K562 (cell line): Measurements from ENCODE around the gene BNIPL. TPM values are rescaled to one million over a fixed set of nuclear protein-coding genes. Genes with fewer than 3 reads are reported as not detected.

ENCODE experiments used
- BRCA1 ChIP-seq, 2 experiments: fragments of 450-650 bp in 1 of 2; sonication (generic) in 1 of 2; formaldehyde crosslinking in 1 of 2; IDR thresholded peaks; 2 replicates each; pipeline versions ENCODE4 v1.5.0 to v1.6.1; 2017 to 2020; ENCODE audit warnings: mild to moderate bottlenecking in 1 of 2, missing genetic modification reagents in 1 of 2
- CEBPG ChIP-seq, 3 experiments: fragments of 200-800 bp in 1 of 3; sonication (Bioruptor generic) in 1 of 3; sonication (generic) in 1 of 3; formaldehyde crosslinking in 1 of 3; IDR thresholded peaks in 2 of 3; conservative IDR thresholded peaks in 1 of 3; 2 replicates each; pipeline versions ENCODE4 v1.6.1 to v1.8.0; 2016 to 2022; ENCODE audit warnings: missing compliant biosample characterization in 2 of 3, missing genetic modification characterization in 2 of 3, mild to moderate bottlenecking in 1 of 3, missing genetic modification reagents in 1 of 3
- CREB3L1 ChIP-seq: fragments of 450-650 bp; IDR thresholded peaks from 2 replicates; pipeline ENCODE4 v1.6.1; 2014; ENCODE audit warnings: low read depth, mild to moderate bottlenecking, moderate library complexity, borderline replicate concordance
- CXXC5 ChIP-seq: fragments of 250-450 bp; sonication (Bioruptor Pico); IDR thresholded peaks from 2 replicates; pipeline ENCODE4 v1.8.0; 2022; ENCODE audit warnings: inconsistent platforms, mild to moderate bottlenecking, moderate library complexity
- FOXA3 ChIP-seq, 2 experiments: fragments of 450-650 bp in 1 of 2; sonication (generic) in 1 of 2; formaldehyde crosslinking; IDR thresholded peaks in 1 of 2; conservative IDR thresholded peaks in 1 of 2; 2 replicates each; pipeline versions ENCODE4 v1.4.0 to v1.8.0; 2020 to 2022; ENCODE audit warnings: mild to moderate bottlenecking in 2 of 2, missing genetic modification reagents in 1 of 2
- FOXO4 ChIP-seq: fragments of 450-650 bp; formaldehyde crosslinking; IDR thresholded peaks from 2 replicates; pipeline ENCODE4 v1.4.0; 2020; ENCODE audit warnings: mild to moderate bottlenecking, moderate library complexity
- HNRNPLL ChIP-seq: fragments of 200-400 bp; formaldehyde crosslinking; IDR thresholded peaks from 2 replicates; pipeline ENCODE4 v1.6.1; 2017; ENCODE audit warnings: low read length, low read depth, mild to moderate bottlenecking; ENCODE audit not compliant: poor library complexity, severe bottlenecking
- ILK ChIP-seq: fragments of 450-650 bp; IDR thresholded peaks from 2 replicates; pipeline ENCODE4 v1.6.1; 2016; ENCODE audit warnings: missing genetic modification characterization, low read depth, mild to moderate bottlenecking, missing compliant biosample characterization, moderate library complexity, borderline replicate concordance
- KLF1 ChIP-seq: fragments of 450-650 bp; IDR thresholded peaks from 2 replicates; pipeline ENCODE4 v1.6.1; 2016; ENCODE audit warnings: missing genetic modification characterization, missing compliant biosample characterization
- KLF13 ChIP-seq: fragments of 450-650 bp; IDR thresholded peaks from 2 replicates; pipeline ENCODE4 v1.6.1; 2016; ENCODE audit warnings: missing genetic modification characterization, low read depth, mild to moderate bottlenecking, missing compliant biosample characterization, moderate library complexity, borderline replicate concordance
- PCBP2 ChIP-seq: fragments of 200-400 bp; formaldehyde crosslinking; IDR thresholded peaks from 2 replicates; pipeline ENCODE4 v1.6.1; 2018; ENCODE audit warnings: low read length, low read depth, mild to moderate bottlenecking, moderate library complexity; ENCODE audit not compliant: poor library complexity, severe bottlenecking
- PTRF ChIP-seq: fragments of 450-650 bp; IDR thresholded peaks from 2 replicates; pipeline ENCODE4 v1.6.1; 2016; ENCODE audit warnings: mild to moderate bottlenecking, missing genetic modification characterization, missing compliant biosample characterization
- SMAD1 ChIP-seq: fragments of 150-350 bp; IDR thresholded peaks from 2 replicates; pipeline ENCODE4 v1.6.1; 2014; ENCODE audit warnings: low read length, low read depth; ENCODE audit not compliant: partially characterized antibody
- SNIP1 ChIP-seq: fragments of 450-650 bp; IDR thresholded peaks from 2 replicates; pipeline ENCODE4 v1.7.1; 2017; ENCODE audit warnings: low read depth, mild to moderate bottlenecking
- TAF9B ChIP-seq: fragments of 450-650 bp; IDR thresholded peaks from 2 replicates; pipeline ENCODE4 v1.6.1; 2018; ENCODE audit warnings: mild to moderate bottlenecking; ENCODE audit not compliant: partially characterized antibody
- XRCC4 ChIP-seq: IDR thresholded peaks from one replicate; pipeline ENCODE4 v1.6.1; 2011; ENCODE audit not compliant: insufficient read depth, insufficient read length; ENCODE audit errors: extremely low read depth
- ZBTB2 ChIP-seq: fragments of 450-650 bp; IDR thresholded peaks from 2 replicates; pipeline ENCODE4 v1.6.1; 2016; ENCODE audit warnings: antibody characterized with exemption
- ZNF324 ChIP-seq: fragments of 250-450 bp; sonication (Bioruptor Pico); IDR thresholded peaks from 2 replicates; pipeline ENCODE4 v1.4.0; 2020; ENCODE audit warnings: mild to moderate bottlenecking
- ZNF75A ChIP-seq: fragments of 450-650 bp; formaldehyde crosslinking; IDR thresholded peaks from 2 replicates; pipeline ENCODE4 v1.4.0; 2020; ENCODE audit warnings: mild to moderate bottlenecking
- polyA plus RNA-seq, 8 experiments: library from polyadenylated mRNA; depleted of rRNA in 4 of 8; stranded (reverse) in 5 of 8; unstranded in 3 of 8; fragments of >200 nt; fragmentation: Nextera tagmentation in 2 of 8; fragmentation: Illumina TruSeq in 1 of 8; extraction: Ambion mirVana in 2 of 8; extraction: Trizol in 1 of 8; gene quantifications; 2 replicates each; pipeline versions ENCODE4 v1.2.1 to v1.2.3, GENCODE V29; 2011 to 2014; ENCODE audit warnings: inconsistent platforms in 1 of 8, missing spikeins in 1 of 8
- total RNA-seq, 7 experiments: library from RNA; depleted of rRNA in 6 of 7; stranded (reverse); fragments of >200 nt in 6 of 7; fragmentation: Illumina TruSeq in 2 of 7; extraction: Trizol in 2 of 7; gene quantifications; 2 replicates each; pipeline versions ENCODE4 v1.2.1 to v1.2.3, GENCODE V29; 2011 to 2021; ENCODE audit warnings: low replicate concordance in 1 of 7
- TF ChIP-seq, protein P1 (sequence below): conservative IDR thresholded peaks from 2 replicates; pipeline ENCODE4 v1.6.1; 2011; ENCODE audit warnings: low read depth, mild to moderate bottlenecking, low read length; ENCODE audit not compliant: control insufficient read depth

Gene BNIPL
- total and polyA plus RNA-seq, 9 of the 15 experiments (the other 6 are each of a cell fraction or from before 2014, with no cell fraction given): 0.08 to 1.4 (median 0.68) TPM

DNA sequence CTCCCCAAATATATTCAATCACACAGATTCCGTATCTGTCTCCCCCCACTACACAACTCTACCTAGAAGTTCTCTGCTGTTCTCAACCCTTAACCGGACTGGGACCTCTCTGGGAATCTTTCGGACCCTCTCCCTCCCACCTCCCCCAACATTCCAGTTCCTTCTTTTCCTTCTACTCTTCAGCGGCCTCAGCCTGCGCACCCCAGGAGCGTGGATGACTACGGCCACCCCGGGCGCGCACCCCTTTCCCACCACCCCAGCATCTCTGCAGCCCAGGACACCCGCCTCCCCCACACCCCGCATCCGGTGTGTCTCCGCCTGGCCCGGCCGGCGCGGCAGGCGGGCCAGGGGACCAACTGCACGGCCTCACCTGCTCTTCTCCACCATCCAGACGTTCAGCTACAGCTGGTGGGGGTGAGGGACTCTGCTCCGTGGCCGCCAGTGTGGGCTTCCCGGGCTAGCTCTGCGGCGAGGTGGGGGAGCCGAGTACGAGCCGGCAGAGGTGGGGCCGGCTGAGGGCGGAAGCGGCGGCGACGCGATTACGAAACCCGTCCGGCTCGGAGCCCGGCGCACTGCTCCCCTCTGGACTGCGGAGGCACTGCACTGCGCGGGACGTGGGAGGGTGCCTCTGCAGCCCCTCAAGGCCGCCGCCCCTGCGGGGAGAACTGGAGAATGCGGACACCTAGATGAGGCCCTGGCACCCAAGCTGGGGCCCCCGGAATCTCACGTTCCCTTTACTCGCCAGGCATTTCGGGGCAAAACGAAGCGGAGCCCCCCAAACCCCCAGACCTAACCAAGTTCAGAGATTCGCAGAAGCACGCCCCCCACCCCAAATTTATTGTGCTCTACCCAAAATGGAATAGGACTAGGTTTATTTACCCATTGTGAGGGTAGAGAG lies 23.0 kb downstream of the BNIPL start, which contains the start of gene CDC42SE1 (continued):
- TF ChIP-seq CREB3L1 (peak; percentile 49; the same call in 1 of the 2 replicates), TAF9B (peak; percentile 83), CXXC5 (CRISPR knock-in tag) (peak; percentile 91), FOXO4 (CRISPR knock-in tag) (no peak), SMAD1 (peak; percentile 63), HNRNPLL (peak; percentile 51), CEBPG (CRISPR knock-in tag; IDR thresholded peaks at IDR 0.05) (peak; percentile 97), CEBPG (tag; conservative IDR thresholded peaks at IDR 0.05 in 1 of 2, IDR thresholded peaks at IDR 0.05 in 1 of 2) (peak; percentile 94 to 98), ILK (no peak), FOXA3 (CRISPR knock-in tag; conservative IDR thresholded peaks at IDR 0.05 in 1 of 2, IDR thresholded peaks at IDR 0.05 in 1 of 2) (no peak), ZBTB2 (peak; percentile 21; the same call in 1 of the 2 replicates), ZNF324 (CRISPR knock-in tag) (no peak), BRCA1 (IDR thresholded peaks at IDR 0.05) (no peak), BRCA1 (CRISPR knock-in tag; IDR thresholded peaks at IDR 0.05) (no peak), KLF13 (peak; percentile 31; the same call in 1 of the 2 replicates), XRCC4 (no peak), KLF1 (tag) (peak; percentile 63; the same call in 1 of the 2 replicates), PCBP2 (no peak), PTRF (tag) (no peak), ZNF75A (CRISPR knock-in tag) (no peak), SNIP1 (no peak; the same call in 1 of the 2 replicates)
- TF ChIP-seq, protein P1, sequence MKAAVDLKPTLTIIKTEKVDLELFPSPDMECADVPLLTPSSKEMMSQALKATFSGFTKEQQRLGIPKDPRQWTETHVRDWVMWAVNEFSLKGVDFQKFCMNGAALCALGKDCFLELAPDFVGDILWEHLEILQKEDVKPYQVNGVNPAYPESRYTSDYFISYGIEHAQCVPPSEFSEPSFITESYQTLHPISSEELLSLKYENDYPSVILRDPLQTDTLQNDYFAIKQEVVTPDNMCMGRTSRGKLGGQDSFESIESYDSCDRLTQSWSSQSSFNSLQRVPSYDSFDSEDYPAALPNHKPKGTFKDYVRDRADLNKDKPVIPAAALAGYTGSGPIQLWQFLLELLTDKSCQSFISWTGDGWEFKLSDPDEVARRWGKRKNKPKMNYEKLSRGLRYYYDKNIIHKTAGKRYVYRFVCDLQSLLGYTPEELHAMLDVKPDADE: peak; percentile 86
